ENCODE data around the gene MTMR2. TPM values are rescaled to one million over a fixed set of nuclear protein-coding genes. Genes with fewer than 3 reads are reported as not detected.

The MTMR2 gene
- total and polyA plus RNA-seq, 2 of the 13 experiments (the other 11 are each of a cell fraction or from before 2014, with no cell fraction given) = 12.7 to 22.3 TPM

DNA sequence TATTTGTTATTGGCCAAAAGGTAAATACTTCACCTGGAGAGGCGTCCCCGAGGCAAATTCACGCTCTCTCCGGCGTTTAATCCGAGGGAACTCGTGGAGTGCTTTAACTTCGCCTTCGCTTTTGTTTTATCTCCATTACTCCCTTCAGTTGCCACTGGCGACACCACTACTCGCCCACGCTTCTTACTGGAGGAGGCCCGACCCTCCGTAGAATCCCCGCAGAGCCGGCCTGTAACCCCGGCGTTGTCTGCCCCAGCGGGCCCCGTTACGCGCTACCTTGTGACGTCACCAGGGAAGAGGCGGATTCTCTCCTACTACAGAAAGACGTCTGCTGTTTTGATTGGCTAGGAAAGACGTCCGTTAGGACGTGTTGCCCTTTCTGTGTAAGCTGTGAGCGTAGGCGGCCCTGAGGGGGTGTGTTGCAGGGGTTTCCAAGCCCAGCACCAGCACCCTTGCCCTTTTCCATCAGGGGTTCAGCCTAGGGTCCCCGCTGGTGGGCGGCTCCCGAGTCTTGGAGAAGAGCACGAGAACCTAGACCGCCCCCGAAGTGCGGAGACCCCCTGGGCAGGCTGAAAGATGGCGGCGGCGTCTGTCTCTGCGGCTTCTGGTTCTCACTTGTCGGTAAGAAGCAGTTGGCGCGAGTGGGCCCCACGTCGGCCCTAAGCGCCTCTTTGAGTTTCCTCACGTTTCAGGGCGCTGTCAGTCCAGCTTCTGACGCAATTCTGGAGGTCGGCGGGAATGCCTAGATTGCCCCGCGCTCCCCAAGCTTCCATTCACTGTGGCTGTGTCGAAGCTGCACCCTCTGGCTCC lies 133.6 kb downstream of the MTMR2 start, which contains the start of gene CEP57 (continued):
- TF ChIP-seq, protein P1, sequence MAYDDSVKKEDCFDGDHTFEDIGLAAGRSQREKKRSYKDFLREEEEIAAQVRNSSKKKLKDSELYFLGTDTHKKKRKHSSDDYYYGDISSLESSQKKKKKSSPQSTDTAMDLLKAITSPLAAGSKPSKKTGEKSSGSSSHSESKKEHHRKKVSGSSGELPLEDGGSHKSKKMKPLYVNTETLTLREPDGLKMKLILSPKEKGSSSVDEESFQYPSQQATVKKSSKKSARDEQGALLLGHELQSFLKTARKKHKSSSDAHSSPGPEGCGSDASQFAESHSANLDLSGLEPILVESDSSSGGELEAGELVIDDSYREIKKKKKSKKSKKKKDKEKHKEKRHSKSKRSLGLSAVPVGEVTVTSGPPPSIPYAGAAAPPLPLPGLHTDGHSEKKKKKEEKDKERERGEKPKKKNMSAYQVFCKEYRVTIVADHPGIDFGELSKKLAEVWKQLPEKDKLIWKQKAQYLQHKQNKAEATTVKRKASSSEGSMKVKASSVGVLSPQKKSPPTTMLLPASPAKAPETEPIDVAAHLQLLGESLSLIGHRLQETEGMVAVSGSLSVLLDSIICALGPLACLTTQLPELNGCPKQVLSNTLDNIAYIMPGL (CRISPR knock-in tag; IDR thresholded peaks at IDR 0.05; ENCODE audit: borderline replicate concordance in 1 of 2, low read depth in 1 of 2) = no peak
- peak; percentile 87 for TF ChIP-seq NFYC (CRISPR knock-in tag; IDR thresholded peaks at IDR 0.05)
- 0 out of 2 replicates have a peak, but pooled peaks have one; percentile 36 for TF ChIP-seq NFIB (CRISPR knock-in tag; IDR thresholded peaks at IDR 0.05; ENCODE audit: borderline replicate concordance)
- TF ChIP-seq, protein P2, sequence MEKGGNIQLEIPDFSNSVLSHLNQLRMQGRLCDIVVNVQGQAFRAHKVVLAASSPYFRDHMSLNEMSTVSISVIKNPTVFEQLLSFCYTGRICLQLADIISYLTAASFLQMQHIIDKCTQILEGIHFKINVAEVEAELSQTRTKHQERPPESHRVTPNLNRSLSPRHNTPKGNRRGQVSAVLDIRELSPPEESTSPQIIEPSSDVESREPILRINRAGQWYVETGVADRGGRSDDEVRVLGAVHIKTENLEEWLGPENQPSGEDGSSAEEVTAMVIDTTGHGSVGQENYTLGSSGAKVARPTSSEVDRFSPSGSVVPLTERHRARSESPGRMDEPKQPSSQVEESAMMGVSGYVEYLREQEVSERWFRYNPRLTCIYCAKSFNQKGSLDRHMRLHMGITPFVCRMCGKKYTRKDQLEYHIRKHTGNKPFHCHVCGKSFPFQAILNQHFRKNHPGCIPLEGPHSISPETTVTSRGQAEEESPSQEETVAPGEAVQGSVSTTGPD (CRISPR knock-in tag; IDR thresholded peaks at IDR 0.05) = no peak
- TF ChIP-seq, protein P3, sequence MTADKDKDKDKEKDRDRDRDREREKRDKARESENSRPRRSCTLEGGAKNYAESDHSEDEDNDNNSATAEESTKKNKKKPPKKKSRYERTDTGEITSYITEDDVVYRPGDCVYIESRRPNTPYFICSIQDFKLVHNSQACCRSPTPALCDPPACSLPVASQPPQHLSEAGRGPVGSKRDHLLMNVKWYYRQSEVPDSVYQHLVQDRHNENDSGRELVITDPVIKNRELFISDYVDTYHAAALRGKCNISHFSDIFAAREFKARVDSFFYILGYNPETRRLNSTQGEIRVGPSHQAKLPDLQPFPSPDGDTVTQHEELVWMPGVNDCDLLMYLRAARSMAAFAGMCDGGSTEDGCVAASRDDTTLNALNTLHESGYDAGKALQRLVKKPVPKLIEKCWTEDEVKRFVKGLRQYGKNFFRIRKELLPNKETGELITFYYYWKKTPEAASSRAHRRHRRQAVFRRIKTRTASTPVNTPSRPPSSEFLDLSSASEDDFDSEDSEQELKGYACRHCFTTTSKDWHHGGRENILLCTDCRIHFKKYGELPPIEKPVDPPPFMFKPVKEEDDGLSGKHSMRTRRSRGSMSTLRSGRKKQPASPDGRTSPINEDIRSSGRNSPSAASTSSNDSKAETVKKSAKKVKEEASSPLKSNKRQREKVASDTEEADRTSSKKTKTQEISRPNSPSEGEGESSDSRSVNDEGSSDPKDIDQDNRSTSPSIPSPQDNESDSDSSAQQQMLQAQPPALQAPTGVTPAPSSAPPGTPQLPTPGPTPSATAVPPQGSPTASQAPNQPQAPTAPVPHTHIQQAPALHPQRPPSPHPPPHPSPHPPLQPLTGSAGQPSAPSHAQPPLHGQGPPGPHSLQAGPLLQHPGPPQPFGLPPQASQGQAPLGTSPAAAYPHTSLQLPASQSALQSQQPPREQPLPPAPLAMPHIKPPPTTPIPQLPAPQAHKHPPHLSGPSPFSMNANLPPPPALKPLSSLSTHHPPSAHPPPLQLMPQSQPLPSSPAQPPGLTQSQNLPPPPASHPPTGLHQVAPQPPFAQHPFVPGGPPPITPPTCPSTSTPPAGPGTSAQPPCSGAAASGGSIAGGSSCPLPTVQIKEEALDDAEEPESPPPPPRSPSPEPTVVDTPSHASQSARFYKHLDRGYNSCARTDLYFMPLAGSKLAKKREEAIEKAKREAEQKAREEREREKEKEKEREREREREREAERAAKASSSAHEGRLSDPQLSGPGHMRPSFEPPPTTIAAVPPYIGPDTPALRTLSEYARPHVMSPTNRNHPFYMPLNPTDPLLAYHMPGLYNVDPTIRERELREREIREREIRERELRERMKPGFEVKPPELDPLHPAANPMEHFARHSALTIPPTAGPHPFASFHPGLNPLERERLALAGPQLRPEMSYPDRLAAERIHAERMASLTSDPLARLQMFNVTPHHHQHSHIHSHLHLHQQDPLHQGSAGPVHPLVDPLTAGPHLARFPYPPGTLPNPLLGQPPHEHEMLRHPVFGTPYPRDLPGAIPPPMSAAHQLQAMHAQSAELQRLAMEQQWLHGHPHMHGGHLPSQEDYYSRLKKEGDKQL (CRISPR knock-in tag; IDR thresholded peaks at IDR 0.05; ENCODE audit: low read depth) = no peak
- peak; percentile 22; the same call in 1 of the 2 replicates for TF ChIP-seq ZNF670 (CRISPR knock-in tag; IDR thresholded peaks at IDR 0.05; ENCODE audit: borderline replicate concordance)
- TF ChIP-seq, protein P4, sequence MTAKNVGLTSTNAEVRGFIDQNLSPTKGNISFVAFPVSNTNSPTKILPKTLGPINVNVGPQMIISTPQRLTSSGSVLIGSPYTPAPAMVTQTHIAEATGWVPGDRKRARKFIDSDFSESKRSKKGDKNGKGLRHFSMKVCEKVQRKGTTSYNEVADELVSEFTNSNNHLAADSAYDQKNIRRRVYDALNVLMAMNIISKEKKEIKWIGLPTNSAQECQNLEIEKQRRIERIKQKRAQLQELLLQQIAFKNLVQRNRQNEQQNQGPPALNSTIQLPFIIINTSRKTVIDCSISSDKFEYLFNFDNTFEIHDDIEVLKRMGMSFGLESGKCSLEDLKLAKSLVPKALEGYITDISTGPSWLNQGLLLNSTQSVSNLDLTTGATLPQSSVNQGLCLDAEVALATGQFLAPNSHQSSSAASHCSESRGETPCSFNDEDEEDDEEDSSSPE (CRISPR knock-in tag; IDR thresholded peaks at IDR 0.05) = no peak
- no peak for TF ChIP-seq ARID2 (CRISPR knock-in tag; IDR thresholded peaks at IDR 0.05; ENCODE audit: borderline replicate concordance)
- no peak for TF ChIP-seq PCBP2 (optimal IDR thresholded peaks at IDR 0.05; ENCODE audit: low read depth, low read length, poor library complexity, severe bottlenecking)
- TF ChIP-seq ZNF331 (CRISPR knock-in tag; IDR thresholded peaks at IDR 0.05) = no peak
- TF ChIP-seq, protein P5, sequence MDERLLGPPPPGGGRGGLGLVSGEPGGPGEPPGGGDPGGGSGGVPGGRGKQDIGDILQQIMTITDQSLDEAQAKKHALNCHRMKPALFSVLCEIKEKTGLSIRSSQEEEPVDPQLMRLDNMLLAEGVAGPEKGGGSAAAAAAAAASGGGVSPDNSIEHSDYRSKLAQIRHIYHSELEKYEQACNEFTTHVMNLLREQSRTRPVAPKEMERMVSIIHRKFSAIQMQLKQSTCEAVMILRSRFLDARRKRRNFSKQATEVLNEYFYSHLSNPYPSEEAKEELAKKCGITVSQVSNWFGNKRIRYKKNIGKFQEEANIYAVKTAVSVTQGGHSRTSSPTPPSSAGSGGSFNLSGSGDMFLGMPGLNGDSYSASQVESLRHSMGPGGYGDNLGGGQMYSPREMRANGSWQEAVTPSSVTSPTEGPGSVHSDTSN (CRISPR knock-in tag; IDR thresholded peaks at IDR 0.05) = peak; percentile 90
- TF ChIP-seq ZSCAN30 (CRISPR knock-in tag; IDR thresholded peaks at IDR 0.05) = no peak
- no peak for TF ChIP-seq SMARCE1 (IDR thresholded peaks at IDR 0.05; ENCODE audit: borderline replicate concordance)
- peak; percentile 50; the same call in 1 of the 2 replicates for TF ChIP-seq ZNF230 (CRISPR knock-in tag; IDR thresholded peaks at IDR 0.05)
- TF ChIP-seq ZNF780A (CRISPR knock-in tag; IDR thresholded peaks at IDR 0.05) = no peak
- TF ChIP-seq JUN (CRISPR knock-in tag; IDR thresholded peaks at IDR 0.05) = no peak

Data from HepG2 (cell line).